Embryonic facial prominence (tissue), 1 donor: ENCODE results near the gene IPP.
"Not testable (repeated sequence)": the region's sequence is repeated elsewhere in the genome, so short reads cannot be mapped to it uniquely, and the experiment has no call there.

Source experiments
- DNase-seq: peaks from one replicate; pipeline ENCODE4 v3.0.0-alpha.2; 2016; ENCODE audit errors: extremely low spot score

IPP gene

DNA sequence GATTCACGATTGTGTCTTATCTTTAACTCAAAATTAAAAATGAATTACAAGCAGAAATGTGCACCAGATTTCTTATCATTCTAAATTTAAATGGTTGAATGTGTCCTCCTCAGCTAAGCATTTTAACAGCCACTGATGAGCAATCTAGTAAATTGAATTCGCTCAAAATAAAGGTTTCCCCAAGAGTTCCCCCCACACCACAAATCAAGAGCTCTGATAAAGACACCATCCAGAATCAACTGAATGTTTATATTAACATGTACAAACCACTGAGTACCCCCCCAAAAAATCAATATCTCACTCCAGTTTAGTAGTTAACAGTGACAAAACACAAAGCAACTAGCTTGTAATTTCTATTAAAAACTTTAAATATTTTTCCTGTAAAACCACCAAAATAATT lies 66.1 kb downstream of the IPP start:
- no peak for DNase-seq

DNA sequence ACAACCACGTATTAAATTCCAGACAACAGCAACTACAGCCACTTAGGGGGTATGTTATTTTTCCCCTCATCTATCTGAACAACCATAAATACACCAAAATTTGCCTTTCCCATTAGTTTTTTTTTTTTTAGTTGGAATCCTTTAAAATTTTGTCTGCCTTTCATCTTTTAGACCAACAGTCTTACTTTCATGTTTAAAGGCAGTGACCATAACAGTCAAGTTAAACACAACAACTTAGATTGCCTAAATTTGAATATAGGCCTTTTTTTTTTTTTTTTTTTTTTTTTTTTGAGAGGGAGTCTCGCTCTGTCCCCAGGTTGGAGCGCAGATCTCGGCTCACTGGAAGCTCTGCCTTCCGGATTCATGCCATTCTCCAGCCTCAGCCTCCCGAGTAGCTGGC lies 67.5 kb downstream of the IPP start:
- DNase-seq: no peak

DNA sequence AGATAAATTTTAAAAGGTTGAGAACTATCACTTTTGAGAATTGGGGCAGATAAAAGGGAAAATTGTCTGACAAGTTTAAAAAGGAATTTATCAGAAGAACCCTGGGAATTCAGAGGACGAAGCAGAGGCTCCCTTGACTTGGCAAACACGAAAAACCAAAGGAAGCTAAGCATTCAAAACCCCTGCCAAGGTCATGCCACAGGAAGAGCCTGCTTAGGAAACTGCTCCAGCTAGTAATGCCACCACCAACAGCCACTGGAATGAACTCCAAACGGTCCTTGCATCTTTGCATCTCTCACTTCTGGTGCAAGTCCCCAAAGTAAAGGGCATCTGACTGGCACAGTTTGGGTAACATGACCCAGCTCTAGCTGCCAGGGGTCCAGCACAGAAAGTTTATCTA lies 71.3 kb downstream of the IPP start:
- no peak for DNase-seq

DNA sequence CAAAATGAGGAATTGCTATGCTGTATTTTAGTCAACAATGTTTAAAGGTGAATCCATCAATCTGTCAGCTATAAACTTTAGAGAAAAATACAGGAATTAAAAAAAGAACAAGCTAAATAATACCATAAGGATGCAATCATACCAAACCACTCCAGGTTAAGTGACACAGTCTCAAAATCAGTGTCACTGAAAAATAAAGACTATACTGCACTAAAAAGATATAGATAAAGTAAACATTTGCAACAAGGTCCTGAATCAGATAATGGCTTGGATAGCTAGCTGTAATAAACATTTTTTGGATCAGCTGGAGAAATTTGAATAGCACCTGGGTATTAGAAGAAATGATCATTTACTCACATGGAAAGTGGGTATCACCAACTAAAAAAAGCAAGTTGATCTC lies 72.0 kb downstream of the IPP start:
- no peak for DNase-seq

DNA sequence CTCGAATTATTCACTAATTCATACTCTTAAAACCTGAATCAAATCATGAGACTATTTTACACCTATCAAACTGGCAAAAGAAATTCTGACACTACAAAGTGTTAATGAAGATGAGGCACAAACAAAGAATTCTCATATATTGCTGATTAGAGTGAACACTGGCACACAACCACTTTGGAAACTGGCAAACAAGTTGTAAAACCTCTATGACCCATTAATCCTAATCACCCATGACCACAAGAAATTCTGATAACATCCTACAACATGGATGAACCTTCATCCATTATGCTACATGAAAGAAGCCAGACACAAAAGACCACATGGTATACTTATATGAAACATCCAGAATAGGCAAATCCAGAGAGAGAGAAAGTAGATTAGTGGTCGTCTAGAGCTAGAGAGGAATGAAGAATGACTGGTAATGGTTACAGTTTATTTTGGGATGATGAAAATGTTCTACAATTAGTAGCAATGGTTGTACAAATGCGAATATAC lies 72.7 kb downstream of the IPP start:
- DNase-seq: no peak

DNA sequence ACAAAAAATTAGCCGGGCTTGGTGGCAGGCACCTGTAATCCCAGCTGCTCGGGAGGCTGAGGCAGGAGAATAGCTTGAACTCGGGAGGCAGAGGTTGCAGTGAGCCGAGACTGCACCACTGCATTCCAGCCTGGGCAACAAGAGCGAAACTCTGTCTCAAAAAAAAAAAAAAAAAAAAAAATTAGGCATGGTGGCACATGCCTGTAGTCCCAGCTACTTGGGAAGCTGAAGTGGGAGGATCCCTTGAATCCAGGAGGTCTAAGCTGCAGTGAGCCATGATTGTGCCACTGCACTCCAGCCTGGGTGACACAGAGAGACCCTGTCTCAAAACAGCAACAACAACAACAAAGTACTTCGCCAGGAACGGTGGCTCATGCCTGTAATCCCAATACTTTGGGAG lies 73.9 kb downstream of the IPP start:
- DNase-seq: not testable (repeated sequence)

DNA sequence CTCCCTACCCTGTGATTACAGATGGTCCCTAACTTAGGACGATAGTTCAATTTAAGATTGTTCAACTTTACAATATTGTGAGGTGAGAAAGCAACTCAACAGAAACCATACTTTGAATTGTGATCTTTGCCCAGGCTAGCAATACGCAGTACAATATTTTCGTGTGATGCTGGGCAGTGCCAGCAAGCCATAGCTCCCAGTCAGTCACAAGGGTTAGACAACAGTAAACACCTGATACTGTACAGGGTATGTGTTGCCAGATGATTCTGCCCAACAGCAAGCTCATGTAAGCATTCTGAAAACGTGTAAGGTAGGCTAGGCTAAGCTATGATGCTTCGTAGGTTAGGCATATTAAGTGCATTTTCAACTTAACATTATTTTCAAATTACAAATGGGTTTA lies 76.0 kb downstream of the IPP start:
- DNase-seq: no peak

DNA sequence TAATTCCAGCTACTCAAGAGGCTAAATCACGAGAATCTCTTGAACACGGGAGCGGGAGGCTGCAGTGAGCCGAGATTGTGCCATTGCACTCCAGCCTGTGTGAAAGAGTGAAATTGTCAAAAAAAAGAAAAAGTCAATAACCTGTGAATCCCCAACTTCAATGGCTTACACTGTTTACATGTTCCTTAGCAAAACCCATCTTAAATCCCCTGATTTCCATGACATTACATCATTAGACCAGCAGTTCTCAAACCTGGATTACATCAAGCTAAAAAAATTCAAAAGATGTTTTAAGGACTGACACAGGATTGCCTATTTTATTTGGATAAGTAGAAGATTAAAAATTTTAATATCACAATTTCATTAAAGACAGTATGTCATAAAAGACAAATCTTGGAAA lies 76.5 kb downstream of the IPP start:
- DNase-seq: no peak

DNA sequence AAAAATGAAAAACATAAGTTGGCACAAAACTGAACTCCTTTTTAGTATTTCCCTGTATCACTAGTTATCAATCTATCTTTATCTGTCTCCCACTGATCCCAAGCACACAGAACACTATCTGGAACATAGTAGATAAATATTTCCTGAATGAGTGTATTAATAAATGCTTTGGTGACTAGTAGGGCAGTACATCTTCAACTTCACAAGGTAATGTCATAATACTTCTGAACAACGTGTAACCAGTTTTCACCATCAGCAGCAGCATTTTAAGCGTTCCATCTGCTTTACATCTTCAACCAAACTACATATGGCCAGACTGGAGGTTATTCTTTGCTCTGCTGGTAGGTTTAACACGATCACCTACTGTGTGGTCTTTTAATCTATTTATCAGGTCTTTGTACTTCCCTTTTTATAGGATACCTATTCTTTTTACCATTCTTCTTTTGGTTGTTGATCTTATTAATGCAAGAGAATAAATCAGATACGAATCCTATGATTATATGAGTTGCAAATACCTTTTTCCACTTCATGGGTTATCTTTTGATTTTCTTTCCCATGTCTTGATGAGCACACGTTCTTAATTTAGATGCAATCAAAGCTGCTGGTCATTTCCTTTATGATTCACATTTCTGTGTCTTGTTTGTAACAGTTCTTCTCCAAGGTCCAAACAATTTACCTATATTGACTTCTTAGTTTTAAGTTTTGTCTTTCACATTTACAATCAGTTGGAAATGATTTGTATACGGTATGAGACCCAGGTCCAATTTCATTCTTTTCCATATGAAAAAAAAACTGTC lies 80.4 kb downstream of the IPP start:
- DNase-seq: no peak

DNA sequence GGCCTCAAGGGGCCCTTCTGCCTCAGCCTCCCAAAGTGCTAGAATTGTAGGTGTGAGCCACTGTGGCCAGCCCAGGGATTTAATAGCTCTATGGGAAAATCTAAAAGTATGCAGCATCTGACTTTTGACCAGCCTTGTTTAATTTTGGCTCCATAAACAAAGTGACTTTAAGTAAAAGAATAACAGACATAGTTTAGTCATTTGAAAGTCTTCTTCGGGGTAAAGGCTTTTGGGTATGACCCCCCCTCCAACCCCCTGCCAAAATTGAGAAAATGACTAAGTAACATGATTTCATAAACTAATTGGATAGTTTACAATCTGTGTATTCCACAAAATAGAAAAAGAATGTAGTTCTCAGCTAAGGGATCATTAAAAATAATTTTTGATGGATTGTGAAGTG lies 81.1 kb downstream of the IPP start:
- no peak for DNase-seq

DNA sequence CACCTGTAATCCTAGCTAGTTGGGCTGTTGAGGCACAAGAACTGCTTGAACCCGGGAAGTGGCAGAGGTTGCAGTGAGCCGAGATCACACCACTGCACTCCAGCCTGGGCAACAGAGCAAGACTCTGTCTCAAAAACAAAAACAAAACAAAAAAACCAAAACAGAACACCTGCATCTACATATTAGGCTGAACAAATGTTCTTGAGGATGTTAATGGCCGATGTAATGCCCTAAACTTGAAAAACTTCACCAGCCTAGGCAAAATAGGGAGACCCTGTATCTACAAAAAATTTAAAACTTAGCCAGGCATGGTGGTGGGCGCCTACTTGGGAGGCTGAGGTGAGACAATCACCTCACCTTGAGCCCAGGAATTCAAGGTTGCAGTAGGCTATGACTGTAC lies 81.9 kb downstream of the IPP start:
- no peak for DNase-seq

DNA sequence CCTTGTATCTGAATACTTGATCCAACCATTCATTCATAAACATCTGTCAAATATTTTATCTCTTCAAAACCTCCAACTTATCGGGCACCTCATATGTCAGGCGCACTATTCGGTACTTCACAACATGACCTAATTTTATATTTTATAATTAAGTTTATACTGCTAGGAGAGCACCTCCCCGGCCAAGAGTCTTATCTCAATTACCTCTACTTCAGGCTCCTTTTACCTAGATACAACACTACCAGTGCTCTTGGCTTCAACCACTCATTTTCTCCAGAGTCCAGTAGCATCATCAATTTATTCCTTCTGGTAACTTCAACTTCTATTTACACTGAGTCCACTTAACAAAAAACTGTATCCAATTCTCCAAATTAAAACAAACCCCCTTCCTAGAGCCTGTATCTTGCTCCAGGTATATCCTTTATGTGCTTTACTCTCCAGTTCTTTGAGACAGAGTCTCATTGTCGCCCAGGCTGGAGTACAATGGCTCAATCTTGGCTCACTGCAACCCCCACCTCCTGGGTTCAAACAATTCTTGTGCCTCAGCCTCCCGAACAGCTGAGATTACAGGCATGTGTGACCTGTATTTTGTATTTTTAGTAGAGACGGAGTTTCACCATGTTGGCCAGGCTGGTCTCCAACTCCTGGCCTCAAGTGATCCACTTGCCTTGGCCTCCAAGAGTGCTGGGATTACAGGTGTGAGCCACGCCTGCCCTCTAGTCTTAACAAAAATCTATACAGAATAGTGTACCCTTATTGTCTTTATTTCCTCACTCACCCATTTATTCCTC lies 82.9 kb downstream of the IPP start:
- no peak for DNase-seq

DNA sequence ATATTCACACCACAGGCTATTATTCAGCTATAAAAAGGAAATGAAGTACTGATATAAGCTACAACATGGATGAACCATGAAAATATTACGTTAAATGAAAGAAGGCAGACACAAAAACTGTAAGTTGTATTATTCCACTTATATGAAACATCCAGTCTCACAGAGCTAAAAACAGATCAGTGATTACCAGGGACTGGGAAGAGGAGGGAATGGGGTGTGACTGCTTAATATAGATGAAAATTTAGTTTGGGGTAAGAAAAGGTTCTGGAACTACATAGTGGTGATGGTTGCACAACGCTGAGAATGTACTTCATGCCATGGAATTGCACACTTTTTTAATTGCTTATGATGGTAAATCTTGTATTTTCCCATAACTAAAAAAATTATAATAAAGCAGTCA lies 83.6 kb downstream of the IPP start:
- DNase-seq: no peak

DNA sequence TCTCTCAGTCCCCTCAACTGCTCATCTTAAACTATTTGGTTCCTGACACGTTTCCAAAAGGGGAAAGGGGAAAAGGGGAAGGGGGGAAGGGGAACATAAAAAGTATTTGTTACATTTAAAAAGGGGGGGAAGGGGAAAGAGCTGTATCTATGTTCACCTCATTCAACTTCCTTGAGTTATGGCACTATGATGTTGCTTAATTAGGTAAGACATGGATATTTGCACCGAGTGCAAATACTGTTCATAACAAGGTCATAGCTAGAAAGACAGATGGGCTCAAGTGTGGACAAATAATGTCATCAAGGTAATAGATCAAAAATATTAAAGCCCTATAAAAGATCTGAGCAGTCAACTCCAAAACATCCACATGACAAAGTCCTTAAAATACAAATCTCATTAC lies 90.1 kb downstream of the IPP start:
- no peak for DNase-seq

DNA sequence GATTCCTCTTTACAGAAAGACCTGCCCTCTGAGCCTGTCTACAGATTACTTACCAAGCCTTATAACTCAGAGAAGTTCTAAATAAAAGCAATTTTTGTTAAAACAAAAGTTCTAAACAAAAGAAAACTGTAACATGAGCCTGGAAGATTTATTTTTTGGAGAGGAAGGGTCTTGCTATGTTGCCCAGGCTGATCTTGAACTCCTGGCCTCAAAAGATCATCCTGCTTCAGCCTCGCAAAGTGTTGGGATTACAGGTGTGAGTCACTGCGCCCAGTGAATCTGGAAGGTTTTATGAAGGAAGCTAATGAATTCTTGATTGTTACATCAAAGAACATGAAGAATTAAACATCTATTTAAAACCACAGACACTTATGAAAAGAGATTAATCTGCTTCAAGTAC lies 91.2 kb downstream of the IPP start:
- no peak for DNase-seq

DNA sequence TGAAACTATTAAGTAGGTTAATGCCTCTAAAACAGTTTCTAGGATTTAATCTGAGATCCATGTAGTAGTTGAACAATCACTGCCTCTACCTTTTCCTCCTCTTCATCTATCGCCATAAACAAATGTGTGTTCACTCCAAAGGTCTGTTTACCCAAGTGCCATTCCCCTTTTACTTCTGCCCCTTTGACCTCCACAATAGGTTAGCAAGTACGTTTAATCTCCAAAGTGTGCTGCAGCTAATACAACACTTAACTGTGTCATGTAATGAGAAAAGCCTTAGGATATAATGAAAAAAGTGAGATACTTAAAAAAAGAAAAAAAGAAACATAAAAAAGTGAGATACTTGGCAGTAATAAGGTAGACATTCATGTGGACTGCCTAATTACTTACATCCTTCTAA lies 92.3 kb downstream of the IPP start:
- DNase-seq: no peak

DNA sequence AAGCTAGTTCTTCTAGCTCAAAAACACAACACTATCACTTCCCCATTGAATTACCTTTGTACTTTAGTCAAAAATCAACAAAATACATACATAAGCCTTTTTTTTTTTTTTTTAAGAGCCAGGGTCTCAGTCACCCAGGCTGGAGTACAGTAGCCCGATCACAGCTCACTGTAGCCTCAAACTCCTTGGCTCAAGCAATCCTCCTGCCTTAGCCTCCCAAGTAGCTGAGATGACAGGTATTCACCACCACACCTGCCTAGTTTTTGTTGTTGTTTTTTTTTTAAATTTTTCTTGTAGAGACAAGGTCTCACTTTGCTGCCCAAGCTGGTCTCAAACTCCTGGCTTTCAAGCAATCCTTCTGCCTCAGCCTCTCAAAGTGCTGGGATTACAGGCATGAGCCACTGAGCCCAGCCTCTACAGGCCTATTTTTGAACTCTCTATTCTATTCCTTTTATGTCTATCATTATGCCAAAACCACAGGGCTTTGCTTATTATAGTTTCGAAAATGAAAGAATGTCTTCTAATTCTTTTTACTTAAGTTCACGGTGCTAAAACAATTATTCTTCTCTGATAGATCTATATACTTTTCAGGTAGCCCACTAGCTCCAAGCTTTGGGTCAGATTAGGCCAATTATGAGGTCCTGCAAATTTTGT lies 93.8 kb downstream of the IPP start:
- no peak for DNase-seq

DNA sequence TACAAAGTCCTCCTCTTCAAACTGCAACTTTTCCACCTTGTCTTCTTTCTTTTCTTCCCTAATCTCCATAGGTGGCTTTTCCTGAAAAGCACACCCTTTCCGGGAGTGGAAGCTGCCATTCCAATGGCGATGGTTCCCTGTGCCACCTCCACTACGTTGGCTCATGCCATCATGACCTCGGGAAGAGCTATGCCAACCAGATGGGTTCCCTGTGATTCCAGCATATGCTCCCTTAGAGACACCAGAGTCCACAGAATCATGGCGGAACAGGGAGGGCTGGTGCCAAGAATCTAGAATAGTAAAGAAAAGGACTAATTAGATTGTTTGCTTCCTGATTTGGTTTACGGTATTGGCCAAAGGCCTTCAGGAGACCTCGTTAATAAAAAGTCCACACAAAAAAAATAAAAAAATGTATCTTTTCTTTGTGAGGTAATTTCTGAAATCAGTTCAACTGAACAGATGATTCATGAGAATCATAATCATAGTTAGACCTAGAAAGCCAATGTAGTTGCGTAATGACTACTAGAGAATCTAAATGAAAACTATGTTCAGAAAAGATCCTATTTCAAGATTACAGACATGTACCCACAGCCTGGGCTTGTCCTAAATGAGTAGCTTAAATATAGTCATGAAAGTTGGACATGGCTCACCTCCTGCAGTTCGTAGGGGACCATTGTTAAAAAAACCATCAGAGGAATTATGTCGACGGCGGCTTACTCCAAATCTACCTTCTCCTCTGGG lies 95.7 kb downstream of the IPP start:
- DNase-seq: no peak
